ENCODE data around the gene TADA2B. TPM values are rescaled to one million over a fixed set of nuclear protein-coding genes. Genes with fewer than 3 reads are reported as not detected.
A peak's percentile ranks its signal among the peaks of the same experiment; 100 is the strongest.

Gene TADA2B
- total RNA-seq, 4 donors from 2014 or later: 55.4 to 70.2 (median 56.4) TPM

- TF ChIP-seq, protein P1, sequence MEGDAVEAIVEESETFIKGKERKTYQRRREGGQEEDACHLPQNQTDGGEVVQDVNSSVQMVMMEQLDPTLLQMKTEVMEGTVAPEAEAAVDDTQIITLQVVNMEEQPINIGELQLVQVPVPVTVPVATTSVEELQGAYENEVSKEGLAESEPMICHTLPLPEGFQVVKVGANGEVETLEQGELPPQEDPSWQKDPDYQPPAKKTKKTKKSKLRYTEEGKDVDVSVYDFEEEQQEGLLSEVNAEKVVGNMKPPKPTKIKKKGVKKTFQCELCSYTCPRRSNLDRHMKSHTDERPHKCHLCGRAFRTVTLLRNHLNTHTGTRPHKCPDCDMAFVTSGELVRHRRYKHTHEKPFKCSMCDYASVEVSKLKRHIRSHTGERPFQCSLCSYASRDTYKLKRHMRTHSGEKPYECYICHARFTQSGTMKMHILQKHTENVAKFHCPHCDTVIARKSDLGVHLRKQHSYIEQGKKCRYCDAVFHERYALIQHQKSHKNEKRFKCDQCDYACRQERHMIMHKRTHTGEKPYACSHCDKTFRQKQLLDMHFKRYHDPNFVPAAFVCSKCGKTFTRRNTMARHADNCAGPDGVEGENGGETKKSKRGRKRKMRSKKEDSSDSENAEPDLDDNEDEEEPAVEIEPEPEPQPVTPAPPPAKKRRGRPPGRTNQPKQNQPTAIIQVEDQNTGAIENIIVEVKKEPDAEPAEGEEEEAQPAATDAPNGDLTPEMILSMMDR (IDR thresholded peaks at IDR 0.05 in 4 of 5, conservative IDR thresholded peaks at IDR 0.05 in 1 of 5): no peak
- no peak for TF ChIP-seq POLR2A (IDR thresholded peaks at IDR 0.05)
- peak overlapping the region; percentile 94 to 98 (median 98) for H3K27ac ChIP-seq
- in situ Hi-C loops (cut with MboI; ENCODE audit: low sequenced_read_pairs in 4 of 4): no loop called here
- ATAC-seq (peak; percentile 4 to 15), DNase-seq (peak; percentile 62 to 77)
- no peaks in the 10 kb centered on the region for H3K27me3 ChIP-seq
- H3K36me3 ChIP-seq: no peaks in the 10 kb centered on the region
- intact Hi-C loops (cut with DNase I; ENCODE audit: low total_unique reads): no loop called here
- peaks cover 55 to 72% of the 10 kb centered on the region in 2 donors for H3K4me1 ChIP-seq
- peak overlapping the region in 3 of 4 donors; percentile 15 to 97 (median 80) for H3K4me3 ChIP-seq
- H3K9me3 ChIP-seq: no peaks in the 10 kb centered on the region
These were observed 3.1 kb downstream of the TADA2B start for GRCh38 chr4:7045961-7046921.

- DNase-seq: no peak
- H3K27me3 ChIP-seq: no peaks in the 10 kb centered on the region
- peaks cover 49 to 67% of the 10 kb centered on the region in 2 donors for H3K4me1 ChIP-seq
- no peak for ATAC-seq
- no peaks in the 10 kb centered on the region for H3K36me3 ChIP-seq
- H3K9me3 ChIP-seq: no peaks in the 10 kb centered on the region
- intact Hi-C loops (cut with DNase I; ENCODE audit: low total_unique reads) (no loop called here), in situ Hi-C loops (cut with MboI; ENCODE audit: low sequenced_read_pairs in 4 of 4) (no loop called here)
- H3K27ac ChIP-seq: peak overlapping the region; percentile 94 to 98 (median 98)
- peak overlapping the region in 1 of 4 donors; percentile 97 for H3K4me3 ChIP-seq
- no peak for TF ChIP-seq POLR2A (IDR thresholded peaks at IDR 0.05)
- TF ChIP-seq, protein P1 (IDR thresholded peaks at IDR 0.05 in 4 of 5, conservative IDR thresholded peaks at IDR 0.05 in 1 of 5): no peak
These were observed 3.8 kb downstream of the TADA2B start for GRCh38 chr4:7046971-7047370.

DNA sequence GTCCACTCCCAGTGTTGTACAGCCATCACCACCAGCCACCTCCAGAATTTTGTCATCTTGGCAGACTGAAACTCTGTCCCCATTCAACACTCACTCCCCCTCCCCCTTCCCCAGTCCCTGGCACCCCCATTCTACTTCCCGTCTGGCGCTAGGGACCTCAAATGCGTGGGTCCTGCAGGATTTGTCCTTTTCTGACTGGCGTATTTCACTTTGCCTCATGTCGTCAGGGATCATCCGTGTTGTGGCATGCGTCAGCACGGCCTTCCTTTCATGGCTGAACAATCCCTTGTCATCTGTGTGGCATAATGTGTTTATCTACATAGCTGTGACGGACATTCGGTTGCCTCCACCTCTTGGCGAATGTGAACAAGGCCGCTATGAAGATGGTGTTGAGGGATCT lies 5.5 kb downstream of the TADA2B start:
- Histone ChIP-seq H3K9me3 (no peaks in the 10 kb centered on the region), H3K36me3 (no peaks in the 10 kb centered on the region), H3K4me3 (no peak overlapping the region), H3K27ac (peak overlapping the region in 2 of 4 donors; percentile 15 to 97), H3K4me1 (peaks cover 57 to 75% of the 10 kb centered on the region in 2 donors), H3K27me3 (no peaks in the 10 kb centered on the region)
- TF ChIP-seq POLR2A (IDR thresholded peaks at IDR 0.05): no peak
- TF ChIP-seq, protein P1 (IDR thresholded peaks at IDR 0.05 in 4 of 5, conservative IDR thresholded peaks at IDR 0.05 in 1 of 5): no peak
- DNase-seq (no peak), ATAC-seq (no peak)
- in situ Hi-C loops (cut with MboI; ENCODE audit: low sequenced_read_pairs in 4 of 4): no loop called here
- intact Hi-C loops (cut with DNase I; ENCODE audit: low total_unique reads): no loop called here

GRCh38 chr4:7049295-7049694 lies 6.1 kb downstream of the TADA2B start:
- intact Hi-C loops (cut with DNase I; ENCODE audit: low total_unique reads): no loop called here

More at GRCh38 chr4:7049295-7049694, 6.1 kb downstream of the TADA2B start:
- no peak for TF ChIP-seq POLR2A (IDR thresholded peaks at IDR 0.05)
- TF ChIP-seq, protein P1 (IDR thresholded peaks at IDR 0.05 in 4 of 5, conservative IDR thresholded peaks at IDR 0.05 in 1 of 5): no peak
- Histone ChIP-seq H3K9me3 (no peaks in the 10 kb centered on the region), H3K36me3 (peaks cover 0 to 5% of the 10 kb centered on the region in 2 donors), H3K4me1 (peaks cover 57 to 72% of the 10 kb centered on the region in 2 donors), H3K27ac (peak overlapping the region in 2 of 4 donors; percentile 39 to 97), H3K27me3 (no peaks in the 10 kb centered on the region), H3K4me3 (no peak overlapping the region)
- DNase-seq (no peak), ATAC-seq (no peak)
- in situ Hi-C loops (cut with MboI; ENCODE audit: low sequenced_read_pairs in 4 of 4): no loop called here

Measured in gastrocnemius medialis (tissue), 4 donors.